ENCODE data around the gene MKNK1. TPM values are rescaled to one million over a fixed set of nuclear protein-coding genes. Genes with fewer than 3 reads are reported as not detected.

MKNK1 gene
- total RNA-seq, 1 donor from 2014 or later: 22.6 TPM

- no peak for TF ChIP-seq CTCF (IDR thresholded peaks at IDR 0.05; ENCODE audit: insufficient read depth, low read length, poor library complexity, severe bottlenecking)
- DNase-seq (ENCODE audit: low read depth): no peak
- H3K27me3 ChIP-seq (ENCODE audit: control insufficient read depth, insufficient read depth, low read length): no peaks in the 10 kb centered on the region
- no peaks in the 10 kb centered on the region for H3K36me3 ChIP-seq (ENCODE audit: control insufficient read depth, insufficient read depth, low read length)
- no peak overlapping the region for H3K4me3 ChIP-seq (ENCODE audit: low read depth, low read length)
Observed at GRCh38 chr1:46614604-46614984, 10.5 kb upstream of the MKNK1 start.

- no peaks in the 10 kb centered on the region for H3K27me3 ChIP-seq (ENCODE audit: control insufficient read depth, insufficient read depth, low read length)
- no peak for TF ChIP-seq CTCF (IDR thresholded peaks at IDR 0.05; ENCODE audit: insufficient read depth, low read length, poor library complexity, severe bottlenecking)
- H3K4me3 ChIP-seq (ENCODE audit: low read depth, low read length): no peak overlapping the region
- H3K36me3 ChIP-seq (ENCODE audit: control insufficient read depth, insufficient read depth, low read length): no peaks in the 10 kb centered on the region
- DNase-seq (ENCODE audit: low read depth): no peak
Observed at GRCh38 chr1:46613661-46614603, 9.9 kb upstream of the MKNK1 start.

DNA sequence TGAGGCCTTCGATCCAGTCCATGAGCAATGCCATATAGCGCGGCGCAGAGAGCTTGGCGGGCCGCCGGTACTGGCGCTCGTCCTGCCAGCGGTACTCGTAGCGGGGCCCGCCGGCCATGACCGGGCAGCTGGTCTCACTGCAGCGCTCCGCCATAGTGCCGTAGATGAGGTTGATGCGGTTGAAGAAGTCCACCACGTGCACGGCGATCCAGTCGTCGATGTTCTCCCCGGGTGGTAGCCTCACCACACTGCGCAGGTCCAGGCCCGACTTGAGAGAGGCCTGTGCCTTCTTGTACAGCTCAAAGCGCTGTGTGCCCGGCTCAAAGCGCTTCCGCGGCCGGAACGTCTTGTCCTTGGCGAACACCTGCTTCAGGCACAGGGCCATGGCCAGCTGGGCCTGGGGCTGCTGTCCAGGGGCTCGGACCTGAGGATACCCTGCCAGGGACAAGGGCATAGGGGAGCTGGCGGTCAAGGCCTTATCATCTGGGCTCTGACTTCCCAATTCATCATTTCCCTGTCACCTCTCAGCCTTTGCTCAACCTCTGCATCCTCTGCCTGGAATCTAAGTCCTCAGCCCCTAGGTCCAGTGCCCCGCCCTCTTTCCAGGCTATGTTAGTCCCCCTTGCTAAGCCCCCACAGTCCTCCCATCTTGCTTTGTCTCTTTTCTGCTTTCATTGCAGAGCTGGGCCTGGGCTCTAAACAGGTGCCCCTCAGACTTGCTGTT is 9.0 kb upstream of the MKNK1 start:
- H3K36me3 ChIP-seq (ENCODE audit: control insufficient read depth, insufficient read depth, low read length): no peaks in the 10 kb centered on the region
- no peak for TF ChIP-seq CTCF (IDR thresholded peaks at IDR 0.05; ENCODE audit: insufficient read depth, low read length, poor library complexity, severe bottlenecking)
- H3K4me3 ChIP-seq (ENCODE audit: low read depth, low read length): no peak overlapping the region
- no peaks in the 10 kb centered on the region for H3K27me3 ChIP-seq (ENCODE audit: control insufficient read depth, insufficient read depth, low read length)
- no peak for DNase-seq (ENCODE audit: low read depth)

GRCh38 chr1:46611691-46612221 is 7.7 kb upstream of the MKNK1 start:
- H3K36me3 ChIP-seq (ENCODE audit: control insufficient read depth, insufficient read depth, low read length): no peaks in the 10 kb centered on the region
- DNase-seq (ENCODE audit: low read depth): peak; percentile 58
- no peak overlapping the region for H3K4me3 ChIP-seq (ENCODE audit: low read depth, low read length)
- TF ChIP-seq CTCF (IDR thresholded peaks at IDR 0.05; ENCODE audit: insufficient read depth, low read length, poor library complexity, severe bottlenecking): no peak
- H3K27me3 ChIP-seq (ENCODE audit: control insufficient read depth, insufficient read depth, low read length): no peaks in the 10 kb centered on the region

- no peak for TF ChIP-seq CTCF (IDR thresholded peaks at IDR 0.05; ENCODE audit: insufficient read depth, low read length, poor library complexity, severe bottlenecking)
- no peaks in the 10 kb centered on the region for H3K27me3 ChIP-seq (ENCODE audit: control insufficient read depth, insufficient read depth, low read length)
- no peaks in the 10 kb centered on the region for H3K36me3 ChIP-seq (ENCODE audit: control insufficient read depth, insufficient read depth, low read length)
- DNase-seq (ENCODE audit: low read depth): no peak
- H3K4me3 ChIP-seq (ENCODE audit: low read depth, low read length): no peak overlapping the region
Observed at GRCh38 chr1:46607345-46608130, 3.5 kb upstream of the MKNK1 start.
